SU-DHL-6 (cell line): ENCODE data around the gene PSKH1.

Source experiments
- EZH2phosphoT487 ChIP-seq: fragments of 200-600 bp; sonication (generic), shearing (Covaris generic); conservative IDR thresholded peaks from 2 replicates; pipeline ENCODE4 v1.6.1; 2018; ENCODE audit warnings: mild to moderate bottlenecking, antibody characterized with exemption, low read length, moderate library complexity, mixed read lengths
- TF ChIP-seq, protein P1 (sequence below): fragments of 200-600 bp; sonication (generic); IDR thresholded peaks from one replicate; pipeline ENCODE4 v1.5.1; 2017; ENCODE audit warnings: antibody characterized with exemption, mild to moderate bottlenecking, low read length, moderate library complexity; ENCODE audit not compliant: insufficient read depth, poor library complexity, severe bottlenecking

DNA sequence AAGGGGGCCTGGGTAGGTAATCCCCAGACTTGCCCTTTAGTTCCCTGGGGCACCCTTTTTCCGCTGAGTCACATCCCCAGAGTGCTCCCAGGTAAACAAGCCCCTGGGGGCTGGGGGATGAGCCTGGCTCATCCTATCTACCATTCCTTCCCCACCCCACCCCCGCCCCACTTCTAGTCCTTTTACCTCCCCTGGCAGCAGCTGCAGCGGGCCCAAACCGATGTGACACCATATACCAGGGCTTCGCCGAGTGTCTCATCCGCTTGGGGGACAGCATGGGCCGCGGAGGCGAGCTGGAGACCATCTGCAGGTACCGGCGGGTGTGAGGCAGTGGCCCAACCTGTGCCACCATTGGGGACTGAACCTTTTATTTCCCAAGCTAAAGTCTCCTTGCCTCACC lies 7.5 kb upstream of the PSKH1 start:
- TF ChIP-seq, protein P1, sequence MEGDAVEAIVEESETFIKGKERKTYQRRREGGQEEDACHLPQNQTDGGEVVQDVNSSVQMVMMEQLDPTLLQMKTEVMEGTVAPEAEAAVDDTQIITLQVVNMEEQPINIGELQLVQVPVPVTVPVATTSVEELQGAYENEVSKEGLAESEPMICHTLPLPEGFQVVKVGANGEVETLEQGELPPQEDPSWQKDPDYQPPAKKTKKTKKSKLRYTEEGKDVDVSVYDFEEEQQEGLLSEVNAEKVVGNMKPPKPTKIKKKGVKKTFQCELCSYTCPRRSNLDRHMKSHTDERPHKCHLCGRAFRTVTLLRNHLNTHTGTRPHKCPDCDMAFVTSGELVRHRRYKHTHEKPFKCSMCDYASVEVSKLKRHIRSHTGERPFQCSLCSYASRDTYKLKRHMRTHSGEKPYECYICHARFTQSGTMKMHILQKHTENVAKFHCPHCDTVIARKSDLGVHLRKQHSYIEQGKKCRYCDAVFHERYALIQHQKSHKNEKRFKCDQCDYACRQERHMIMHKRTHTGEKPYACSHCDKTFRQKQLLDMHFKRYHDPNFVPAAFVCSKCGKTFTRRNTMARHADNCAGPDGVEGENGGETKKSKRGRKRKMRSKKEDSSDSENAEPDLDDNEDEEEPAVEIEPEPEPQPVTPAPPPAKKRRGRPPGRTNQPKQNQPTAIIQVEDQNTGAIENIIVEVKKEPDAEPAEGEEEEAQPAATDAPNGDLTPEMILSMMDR = no peak
- no peak for TF ChIP-seq EZH2phosphoT487
